GM12801 (cell line): ENCODE results near the gene MYL3.

ENCODE experiments used
- CTCF ChIP-seq: IDR thresholded peaks from one replicate; pipeline ENCODE4 v1.5.1; 2011; ENCODE audit warnings: control low read depth; ENCODE audit not compliant: insufficient read length; ENCODE audit errors: extremely low read depth

The MYL3 gene

GRCh38 chr3:46856576-46857471 is 6.4 kb downstream of the MYL3 start:
- no peak for TF ChIP-seq CTCF

- no peak for TF ChIP-seq CTCF
Measured at GRCh38 chr3:46854555-46854991, 8.7 kb downstream of the MYL3 start.

GRCh38 chr3:46853441-46854415 is 9.5 kb downstream of the MYL3 start:
- no peak for TF ChIP-seq CTCF

- no peak for TF ChIP-seq CTCF
Measured at GRCh38 chr3:46852839-46853355, 10.3 kb downstream of the MYL3 start.

GRCh38 chr3:46852334-46852720 is 10.9 kb downstream of the MYL3 start:
- TF ChIP-seq CTCF = no peak

GRCh38 chr3:46851364-46852333 is 11.6 kb downstream of the MYL3 start:
- TF ChIP-seq CTCF = no peak
